OCI-LY1 (cell line): Measurements from ENCODE around the gene BTBD16.

Experiments used
- H2AFZ ChIP-seq: fragments of 200-600 bp; sonication (generic), shearing (Covaris generic); 2 replicates; pipeline ENCODE4 v1.6.0; 2014; ENCODE audit warnings: antibody characterized with exemption, mild to moderate bottlenecking, low read length
- H3F3A ChIP-seq: fragments of 200-600 bp; sonication (generic), shearing (Covaris generic); 2 replicates; pipeline ENCODE4 v1.6.0; 2014; ENCODE audit warnings: mild to moderate bottlenecking, antibody characterized with exemption, low read length, moderate library complexity; ENCODE audit not compliant: insufficient read depth
- H3K27ac ChIP-seq: fragments of 200-600 bp; sonication (generic); 2 replicates; pipeline ENCODE4 v1.5.1; 2014; ENCODE audit warnings: low read length, mixed run types, mild to moderate bottlenecking, low read depth; ENCODE audit not compliant: poor library complexity, severe bottlenecking
- H3K27me3 ChIP-seq: fragments of 200-600 bp; sonication (generic); 2 replicates; pipeline ENCODE4 v1.6.0; 2014; ENCODE audit warnings: antibody characterized with exemption, mild to moderate bottlenecking, low read length, moderate library complexity; ENCODE audit not compliant: insufficient read depth
- H3K36me3 ChIP-seq: fragments of 200-600 bp; sonication (generic); 2 replicates; pipeline ENCODE4 v1.6.1; 2014; ENCODE audit warnings: mild to moderate bottlenecking, antibody characterized with exemption, low read length, moderate library complexity, mixed read lengths; ENCODE audit not compliant: insufficient read depth
- H3K4me1 ChIP-seq: fragments of 200-600 bp; sonication (generic); 2 replicates; pipeline ENCODE4 v1.5.1; 2014; ENCODE audit warnings: mild to moderate bottlenecking, low read length, moderate library complexity; ENCODE audit not compliant: insufficient read depth, severe bottlenecking
- H3K4me2 ChIP-seq: fragments of 200-600 bp; sonication (generic), shearing (Covaris generic); 2 replicates; pipeline ENCODE4 v1.6.1; 2014; ENCODE audit warnings: low read length
- H3K4me3 ChIP-seq: fragments of 200-600 bp; sonication (generic); 2 replicates; pipeline ENCODE4 v1.5.1; 2014; ENCODE audit warnings: low read length, low read depth, mild to moderate bottlenecking, mixed read lengths; ENCODE audit not compliant: poor library complexity, severe bottlenecking
- H3K79me2 ChIP-seq: fragments of 200-600 bp; shearing (Covaris generic); 2 replicates; pipeline ENCODE4 v1.6.1; 2016; ENCODE audit warnings: mixed run types, low read length, mixed read lengths; ENCODE audit not compliant: insufficient read depth
- H3K9ac ChIP-seq: fragments of 200-600 bp; sonication (generic), shearing (Covaris generic); 2 replicates; pipeline ENCODE4 v1.6.1; 2014; ENCODE audit warnings: mild to moderate bottlenecking, low read length, mixed read lengths
- H3K9me2 ChIP-seq: fragments of 200-600 bp; sonication (generic), shearing (Covaris generic); 2 replicates; pipeline ENCODE4 v1.6.1; 2014; ENCODE audit warnings: low read depth, mild to moderate bottlenecking, low read length, mixed read lengths
- H3K9me3 ChIP-seq: fragments of 200-600 bp; shearing (Covaris generic); 2 replicates; pipeline ENCODE4 v1.6.1; 2014; ENCODE audit warnings: low read length, mixed read lengths
- H4K20me1 ChIP-seq: fragments of 200-600 bp; sonication (generic), shearing (Covaris generic); 2 replicates; pipeline ENCODE4 v1.6.0; 2016; ENCODE audit warnings: mild to moderate bottlenecking, low read length; ENCODE audit not compliant: insufficient read depth
- EZH2 ChIP-seq: fragments of 200-600 bp; sonication (generic), shearing (Covaris generic); IDR thresholded peaks from 2 replicates; pipeline ENCODE4 v1.8.0; 2017; ENCODE audit warnings: borderline replicate concordance, mixed run types, mild to moderate bottlenecking, antibody characterized with exemption, low read length, moderate library complexity, mixed read lengths
- TF ChIP-seq, protein P1 (sequence below): fragments of 200-600 bp; sonication (generic), shearing (Covaris generic); IDR thresholded peaks from 2 replicates; pipeline ENCODE4 v1.5.1; 2017; ENCODE audit warnings: mild to moderate bottlenecking, antibody characterized with exemption, low read length, moderate library complexity, mixed read lengths

The BTBD16 gene

DNA sequence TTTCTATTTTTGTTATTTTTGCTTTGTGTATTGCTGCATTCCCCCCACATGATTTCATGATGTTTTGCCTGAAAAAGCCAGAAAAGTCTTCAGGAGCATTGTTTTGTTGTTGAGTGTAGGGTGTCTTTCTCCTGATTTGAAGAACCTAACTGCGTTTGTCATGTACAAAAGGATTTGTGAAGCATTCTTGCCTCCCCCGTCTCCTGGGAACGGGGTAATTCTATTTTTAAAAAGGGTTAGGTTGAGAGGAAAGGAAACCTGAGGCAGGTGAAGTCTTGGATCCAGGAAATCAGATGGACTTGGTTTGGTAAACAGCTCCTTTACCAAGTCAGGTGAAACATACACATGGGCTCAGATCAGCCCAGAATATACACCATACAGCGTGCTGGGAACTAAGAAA lies 26.0 kb upstream of the BTBD16 start:
- Histone ChIP-seq H2AFZ (no peak overlapping the region), H3F3A (no peaks in the 10 kb centered on the region), H3K4me3 (no peak overlapping the region), H3K9me3 (no peaks in the 10 kb centered on the region), H3K36me3 (no peaks in the 10 kb centered on the region), H3K9me2 (no peaks in the 10 kb centered on the region), H3K9ac (no peak overlapping the region), H3K27ac (no peak overlapping the region), H3K79me2 (no peaks in the 10 kb centered on the region), H4K20me1 (no peaks in the 10 kb centered on the region), H3K4me1 (no peaks in the 10 kb centered on the region), H3K27me3 (no peaks in the 10 kb centered on the region), H3K4me2 (no peak overlapping the region)
- no peak for TF ChIP-seq EZH2
- TF ChIP-seq, protein P1, sequence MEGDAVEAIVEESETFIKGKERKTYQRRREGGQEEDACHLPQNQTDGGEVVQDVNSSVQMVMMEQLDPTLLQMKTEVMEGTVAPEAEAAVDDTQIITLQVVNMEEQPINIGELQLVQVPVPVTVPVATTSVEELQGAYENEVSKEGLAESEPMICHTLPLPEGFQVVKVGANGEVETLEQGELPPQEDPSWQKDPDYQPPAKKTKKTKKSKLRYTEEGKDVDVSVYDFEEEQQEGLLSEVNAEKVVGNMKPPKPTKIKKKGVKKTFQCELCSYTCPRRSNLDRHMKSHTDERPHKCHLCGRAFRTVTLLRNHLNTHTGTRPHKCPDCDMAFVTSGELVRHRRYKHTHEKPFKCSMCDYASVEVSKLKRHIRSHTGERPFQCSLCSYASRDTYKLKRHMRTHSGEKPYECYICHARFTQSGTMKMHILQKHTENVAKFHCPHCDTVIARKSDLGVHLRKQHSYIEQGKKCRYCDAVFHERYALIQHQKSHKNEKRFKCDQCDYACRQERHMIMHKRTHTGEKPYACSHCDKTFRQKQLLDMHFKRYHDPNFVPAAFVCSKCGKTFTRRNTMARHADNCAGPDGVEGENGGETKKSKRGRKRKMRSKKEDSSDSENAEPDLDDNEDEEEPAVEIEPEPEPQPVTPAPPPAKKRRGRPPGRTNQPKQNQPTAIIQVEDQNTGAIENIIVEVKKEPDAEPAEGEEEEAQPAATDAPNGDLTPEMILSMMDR: no peak

DNA sequence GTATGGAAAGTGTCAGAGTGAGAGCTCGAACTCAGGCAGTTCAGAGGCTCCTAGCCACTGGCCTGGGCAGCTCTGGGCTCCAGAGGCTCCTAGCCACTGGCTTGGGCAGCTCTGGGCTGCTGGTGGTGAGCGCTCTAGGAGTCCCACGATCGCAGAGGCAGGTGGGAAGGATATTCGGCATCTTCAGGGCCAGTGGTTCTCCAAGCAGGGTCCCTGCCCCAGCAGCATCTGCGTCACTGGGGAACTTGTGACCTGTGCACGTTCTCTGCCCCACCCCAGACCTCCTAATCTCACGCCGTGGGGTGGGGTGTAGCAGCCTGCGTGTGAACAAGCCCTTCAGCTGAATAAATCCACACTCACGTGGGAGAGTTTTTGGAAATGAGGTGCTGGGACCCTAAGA lies 25.2 kb upstream of the BTBD16 start:
- Histone ChIP-seq H3K9me2 (no peaks in the 10 kb centered on the region), H3K4me2 (no peak overlapping the region), H4K20me1 (no peaks in the 10 kb centered on the region), H3K27me3 (no peaks in the 10 kb centered on the region), H3K4me1 (no peaks in the 10 kb centered on the region), H2AFZ (no peak overlapping the region), H3K36me3 (no peaks in the 10 kb centered on the region), H3K9me3 (no peaks in the 10 kb centered on the region), H3K4me3 (no peak overlapping the region), H3K79me2 (no peaks in the 10 kb centered on the region), H3F3A (no peaks in the 10 kb centered on the region), H3K9ac (no peak overlapping the region), H3K27ac (no peak overlapping the region)
- TF ChIP-seq, protein P1: no peak
- TF ChIP-seq EZH2: no peak

GRCh38 chr10:122246830-122247520 lies 24.1 kb upstream of the BTBD16 start:
- no peaks in the 10 kb centered on the region for H3K9me3 ChIP-seq
- H3K27ac ChIP-seq: no peak overlapping the region
- no peak overlapping the region for H3K4me2 ChIP-seq
- H3K79me2 ChIP-seq: no peaks in the 10 kb centered on the region
- no peak overlapping the region for H3K9ac ChIP-seq
- no peaks in the 10 kb centered on the region for H4K20me1 ChIP-seq
- no peaks in the 10 kb centered on the region for H3K36me3 ChIP-seq
- no peaks in the 10 kb centered on the region for H3F3A ChIP-seq
- no peak overlapping the region for H2AFZ ChIP-seq
- H3K4me1 ChIP-seq: no peaks in the 10 kb centered on the region
- no peak overlapping the region for H3K4me3 ChIP-seq
- H3K27me3 ChIP-seq: no peaks in the 10 kb centered on the region
- TF ChIP-seq EZH2: no peak
- TF ChIP-seq, protein P1: no peak
- no peaks in the 10 kb centered on the region for H3K9me2 ChIP-seq
